A673 (cell line): Measurements from ENCODE around the gene NPAS4.

Experiments used
- CTCF ChIP-seq: fragments of 300-800, 200-600 bp; sonication (generic); conservative IDR thresholded peaks from 2 replicates; pipeline ENCODE4 v1.5.1; 2017; ENCODE audit warnings: low read depth, mild to moderate bottlenecking, antibody characterized with exemption, low read length, moderate library complexity, mixed read lengths
- EZH2 ChIP-seq: fragments of 200-600 bp; sonication (generic); IDR thresholded peaks from 2 replicates; pipeline ENCODE4 v1.6.1; 2017; ENCODE audit warnings: borderline replicate concordance, low read depth, mild to moderate bottlenecking, mixed read lengths, antibody characterized with exemption, low read length; ENCODE audit not compliant: poor library complexity, severe bottlenecking

- TF ChIP-seq CTCF (no peak), EZH2 (no peak)
Observed at GRCh38 chr11:66472054-66472453, 51.2 kb downstream of the NPAS4 start.
